ENCODE results near the gene HOXA10. TPM values are rescaled to one million over a fixed set of nuclear protein-coding genes. Genes with fewer than 3 reads are reported as not detected.
A peak's percentile ranks its signal among the peaks of the same experiment; 100 is the strongest.

Gene HOXA10
- total RNA-seq, 2 donors from 2014 or later = not detected

GRCh38 chr7:27176962-27177794, 3.1 kb upstream of the HOXA10 start:
- peaks cover 65% of the 10 kb centered on the region for H3K27me3 Mint-ChIP-seq

DNA sequence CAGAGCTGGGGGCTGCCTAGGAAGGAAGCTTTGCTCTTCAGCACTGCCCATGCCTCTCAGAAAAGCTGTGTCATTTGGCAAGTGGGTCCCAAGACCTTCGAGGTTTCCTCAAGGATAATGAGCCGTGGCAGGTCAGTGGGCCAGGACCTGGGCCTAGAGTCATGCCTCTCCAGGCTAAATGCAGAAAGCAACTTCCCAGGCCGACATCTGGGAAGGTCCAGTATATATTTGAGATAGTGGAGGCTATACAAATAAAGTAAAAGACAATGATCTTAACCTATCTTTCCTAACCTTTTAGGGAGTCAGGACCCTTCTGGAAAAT, 2.4 kb upstream of the HOXA10 start:
- H3K9me3 ChIP-seq (ENCODE audit: control insufficient read depth, low read length, poor library complexity, severe bottlenecking) = no peaks in the 10 kb centered on the region
- peak in 1 of 3 donors; percentile 2 for DNase-seq
- no peak for ATAC-seq
- Mint-ChIP-seq H3K27ac (no peak overlapping the region), H3K4me1 (peaks cover 25% of the 10 kb centered on the region), H3K27me3 (peaks cover 72% of the 10 kb centered on the region), H3K4me3 (no peak overlapping the region), H3K36me3 (ENCODE audit: low read depth) (peaks cover 2% of the 10 kb centered on the region)

More at GRCh38 chr7:27176962-27177794, 3.1 kb upstream of the HOXA10 start:
- Mint-ChIP-seq H3K4me1 (peaks cover 20% of the 10 kb centered on the region), H3K36me3 (ENCODE audit: low read depth) (peaks cover 2% of the 10 kb centered on the region), H3K27ac (no peak overlapping the region), H3K4me3 (no peak overlapping the region)
- peak in 1 of 3 donors; percentile 3 for DNase-seq
- H3K9me3 ChIP-seq (ENCODE audit: control insufficient read depth, low read length, poor library complexity, severe bottlenecking) = no peaks in the 10 kb centered on the region
- ATAC-seq = no peak

- Mint-ChIP-seq H3K4me1 (peaks cover 26% of the 10 kb centered on the region), H3K27ac (no peak overlapping the region), H3K4me3 (no peak overlapping the region), H3K36me3 (ENCODE audit: low read depth) (peaks cover 2% of the 10 kb centered on the region), H3K27me3 (peaks cover 78% of the 10 kb centered on the region)
- H3K9me3 ChIP-seq (ENCODE audit: control insufficient read depth, low read length, poor library complexity, severe bottlenecking) = no peaks in the 10 kb centered on the region
- DNase-seq (peak in 1 of 3 donors; percentile 3), ATAC-seq (no peak)
These were observed 1.8 kb upstream of the HOXA10 start for GRCh38 chr7:27175626-27176523.

- ATAC-seq (no peak), DNase-seq (peak in 1 of 3 donors; percentile 6)
- Mint-ChIP-seq H3K36me3 (ENCODE audit: low read depth) (peaks cover 2% of the 10 kb centered on the region), H3K27me3 (peaks cover 80% of the 10 kb centered on the region), H3K4me3 (peak overlapping the region; percentile 49), H3K27ac (no peak overlapping the region), H3K4me1 (peaks cover 26% of the 10 kb centered on the region)
- H3K9me3 ChIP-seq (ENCODE audit: control insufficient read depth, low read length, poor library complexity, severe bottlenecking) = no peaks in the 10 kb centered on the region
These were observed 930 bp upstream of the HOXA10 start for GRCh38 chr7:27174874-27175625.

DNA sequence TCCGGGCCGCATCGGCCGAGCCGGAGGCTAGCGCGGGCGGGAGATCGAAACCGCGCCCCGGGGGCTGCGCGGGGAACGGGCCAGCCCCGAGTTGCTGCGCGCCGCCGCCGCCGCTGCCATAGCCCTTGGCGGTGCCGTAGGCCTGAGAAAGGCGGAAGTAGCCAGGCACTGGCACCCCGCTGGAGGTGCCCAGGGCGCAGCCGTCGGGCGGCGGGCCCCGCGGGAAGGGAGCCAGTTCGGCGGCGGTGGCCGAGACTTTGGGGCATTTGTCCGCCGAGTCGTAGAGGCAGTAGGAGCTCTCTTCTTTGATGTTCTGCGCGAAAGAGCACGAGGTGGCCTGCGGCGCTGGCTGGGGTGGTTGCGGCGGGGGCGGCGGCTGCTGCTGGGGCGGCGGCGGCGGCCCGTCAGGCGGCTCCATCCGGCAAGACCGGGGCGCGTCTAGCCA, 587 bp downstream of the HOXA10 start:
- DNase-seq (peak in 1 of 3 donors; percentile 14), ATAC-seq (peak; percentile 66)
- Mint-ChIP-seq H3K4me1 (peaks cover 22% of the 10 kb centered on the region), H3K36me3 (ENCODE audit: low read depth) (no peaks in the 10 kb centered on the region), H3K27me3 (peaks cover 73% of the 10 kb centered on the region), H3K4me3 (peak overlapping the region; percentile 62), H3K27ac (no peak overlapping the region)
- H3K9me3 ChIP-seq (ENCODE audit: control insufficient read depth, low read length, poor library complexity, severe bottlenecking) = no peaks in the 10 kb centered on the region

DNA sequence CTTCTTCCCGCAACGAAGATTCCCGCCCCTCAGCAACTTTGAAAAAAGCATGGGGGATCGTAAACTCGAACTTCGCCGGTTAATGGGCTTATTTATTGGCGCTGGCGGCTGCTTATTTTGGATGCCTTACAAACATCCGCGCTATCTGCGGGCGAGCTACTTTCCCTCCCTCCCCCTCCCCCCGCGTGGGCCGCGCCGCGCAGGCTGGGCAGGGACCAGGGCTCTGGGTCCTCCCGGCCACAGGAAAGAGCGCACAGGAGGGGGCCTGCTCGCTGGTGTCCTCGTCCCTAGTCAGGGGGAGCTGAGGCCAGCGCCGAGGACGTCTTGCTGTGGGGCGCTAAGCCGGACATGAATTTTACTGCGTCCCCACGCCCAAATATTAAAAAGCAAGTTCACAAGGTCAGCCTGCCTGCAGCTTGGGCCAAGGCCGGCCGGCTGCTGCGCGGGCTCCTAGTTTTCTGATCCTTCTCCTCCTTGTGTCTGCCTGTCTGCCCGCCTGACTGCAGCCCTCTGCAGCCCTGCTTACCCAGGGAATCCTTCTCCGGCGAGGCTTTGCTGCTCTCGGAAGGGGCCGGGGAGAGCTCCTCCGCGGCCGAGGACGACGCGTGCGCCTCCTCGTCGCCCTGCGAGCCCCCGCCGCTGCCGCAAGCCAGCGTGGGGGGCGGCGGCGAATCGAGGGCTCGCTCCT, 1.2 kb downstream of the HOXA10 start:
- ATAC-seq (peak; percentile 27), DNase-seq (peak in 1 of 3 donors; percentile 8)
- H3K4me1 Mint-ChIP-seq = peaks cover 22% of the 10 kb centered on the region
- peaks cover 73% of the 10 kb centered on the region for H3K27me3 Mint-ChIP-seq
- no peaks in the 10 kb centered on the region for H3K9me3 ChIP-seq (ENCODE audit: control insufficient read depth, low read length, poor library complexity, severe bottlenecking)
- H3K36me3 Mint-ChIP-seq (ENCODE audit: low read depth) = no peaks in the 10 kb centered on the region
- peak overlapping the region; percentile 62 for H3K4me3 Mint-ChIP-seq
- H3K27ac Mint-ChIP-seq = no peak overlapping the region

- ATAC-seq (no peak), DNase-seq (peak in 1 of 3 donors; percentile 0)
- H3K36me3 Mint-ChIP-seq (ENCODE audit: low read depth) = no peaks in the 10 kb centered on the region
- H3K27ac Mint-ChIP-seq = peak overlapping the region; percentile 85
- peak overlapping the region; percentile 80 for H3K4me3 Mint-ChIP-seq
- peaks cover 22% of the 10 kb centered on the region for H3K4me1 Mint-ChIP-seq
- H3K9me3 ChIP-seq (ENCODE audit: control insufficient read depth, low read length, poor library complexity, severe bottlenecking) = no peaks in the 10 kb centered on the region
- peaks cover 73% of the 10 kb centered on the region for H3K27me3 Mint-ChIP-seq
These were observed 1.8 kb downstream of the HOXA10 start for GRCh38 chr7:27172315-27172774.

- peak overlapping the region; percentile 80 for H3K4me3 Mint-ChIP-seq
- peak overlapping the region; percentile 85 for H3K27ac Mint-ChIP-seq
- H3K36me3 Mint-ChIP-seq (ENCODE audit: low read depth) = peaks cover 2% of the 10 kb centered on the region
- no peak for ATAC-seq
- H3K27me3 Mint-ChIP-seq = peaks cover 73% of the 10 kb centered on the region
- no peaks in the 10 kb centered on the region for H3K9me3 ChIP-seq (ENCODE audit: control insufficient read depth, low read length, poor library complexity, severe bottlenecking)
- H3K4me1 Mint-ChIP-seq = peaks cover 26% of the 10 kb centered on the region
- DNase-seq = peak in 1 of 3 donors; percentile 3
These were observed 2.3 kb downstream of the HOXA10 start for GRCh38 chr7:27171637-27172314.

DNA sequence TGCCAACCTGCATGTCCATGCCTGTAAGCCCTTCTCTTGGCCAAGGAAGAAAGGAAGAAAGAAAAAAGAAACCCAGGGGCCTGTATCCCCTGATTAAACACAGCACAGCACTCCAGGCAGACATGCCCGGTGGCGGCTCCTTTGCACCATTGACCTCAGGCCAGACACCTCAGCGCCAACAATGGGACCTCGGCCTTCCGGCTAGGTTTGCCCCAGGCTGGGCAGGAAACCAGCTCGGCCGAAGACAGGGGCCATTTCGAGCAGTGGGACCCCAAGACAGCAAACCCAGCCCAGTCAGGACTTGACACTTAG, 2.8 kb downstream of the HOXA10 start:
- H3K27ac Mint-ChIP-seq = peak overlapping the region; percentile 85
- peaks cover 71% of the 10 kb centered on the region for H3K27me3 Mint-ChIP-seq
- no peak for DNase-seq
- peaks cover 2% of the 10 kb centered on the region for H3K36me3 Mint-ChIP-seq (ENCODE audit: low read depth)
- H3K4me1 Mint-ChIP-seq = peaks cover 26% of the 10 kb centered on the region
- peak overlapping the region; percentile 80 for H3K4me3 Mint-ChIP-seq
- no peaks in the 10 kb centered on the region for H3K9me3 ChIP-seq (ENCODE audit: control insufficient read depth, low read length, poor library complexity, severe bottlenecking)
- no peak for ATAC-seq

- ATAC-seq (no peak), DNase-seq (no peak)
- no peak overlapping the region for H3K4me3 Mint-ChIP-seq
- H3K27ac Mint-ChIP-seq = peak overlapping the region; percentile 85
- H3K27me3 Mint-ChIP-seq = peaks cover 68% of the 10 kb centered on the region
- peaks cover 26% of the 10 kb centered on the region for H3K4me1 Mint-ChIP-seq
- H3K36me3 Mint-ChIP-seq (ENCODE audit: low read depth) = peaks cover 2% of the 10 kb centered on the region
- H3K9me3 ChIP-seq (ENCODE audit: control insufficient read depth, low read length, poor library complexity, severe bottlenecking) = no peaks in the 10 kb centered on the region
These were observed 3.4 kb downstream of the HOXA10 start for GRCh38 chr7:27170426-27171324.

DNA sequence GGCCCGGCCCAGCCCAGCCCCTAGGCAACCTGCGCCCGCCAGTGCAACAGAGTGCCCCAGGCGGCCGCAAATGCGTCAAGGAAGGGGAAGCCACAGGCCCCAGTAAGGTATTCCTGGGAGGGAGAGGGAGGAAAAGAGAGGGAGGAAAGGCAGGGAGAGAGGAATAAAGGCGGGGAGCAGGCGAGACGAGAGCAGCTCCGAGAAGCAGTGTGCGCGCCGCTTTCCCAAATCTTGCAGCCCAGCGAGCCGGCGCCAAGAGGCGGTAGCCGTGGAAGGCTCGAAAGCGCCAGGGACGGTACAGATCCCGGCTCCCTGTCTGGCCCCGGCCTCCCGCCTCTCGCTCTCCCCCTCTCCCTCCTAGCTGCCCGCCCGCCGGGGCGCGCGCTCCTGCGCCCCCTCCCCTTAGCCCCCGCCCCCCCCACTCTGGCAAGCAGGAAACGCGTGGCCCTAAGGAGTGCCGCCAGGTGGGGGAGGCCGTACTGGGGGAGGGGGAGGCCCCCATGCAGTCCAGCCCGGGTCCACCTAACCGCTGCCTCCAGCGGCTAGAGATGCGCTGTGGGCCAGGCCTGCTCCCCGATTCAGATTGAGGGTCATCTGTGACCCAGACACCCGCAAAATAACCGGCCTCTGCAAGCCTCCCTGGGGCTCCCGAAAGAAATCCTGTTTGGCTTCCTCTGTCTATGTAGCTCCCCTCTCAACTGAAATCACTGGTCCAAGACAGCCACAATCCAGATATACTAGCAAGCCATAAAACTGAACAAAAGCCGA, 4.3 kb downstream of the HOXA10 start:
- H3K4me1 Mint-ChIP-seq = peaks cover 25% of the 10 kb centered on the region
- peaks cover 2% of the 10 kb centered on the region for H3K36me3 Mint-ChIP-seq (ENCODE audit: low read depth)
- no peak for DNase-seq
- peaks cover 63% of the 10 kb centered on the region for H3K27me3 Mint-ChIP-seq
- no peaks in the 10 kb centered on the region for H3K9me3 ChIP-seq (ENCODE audit: control insufficient read depth, low read length, poor library complexity, severe bottlenecking)
- peak overlapping the region; percentile 28 for H3K4me3 Mint-ChIP-seq
- ATAC-seq = peak; percentile 35
- H3K27ac Mint-ChIP-seq = no peak overlapping the region

Measured in T-helper 17 cell (primary cell).